ENCODE measurements around the gene ASPG.

ASPG gene

DNA sequence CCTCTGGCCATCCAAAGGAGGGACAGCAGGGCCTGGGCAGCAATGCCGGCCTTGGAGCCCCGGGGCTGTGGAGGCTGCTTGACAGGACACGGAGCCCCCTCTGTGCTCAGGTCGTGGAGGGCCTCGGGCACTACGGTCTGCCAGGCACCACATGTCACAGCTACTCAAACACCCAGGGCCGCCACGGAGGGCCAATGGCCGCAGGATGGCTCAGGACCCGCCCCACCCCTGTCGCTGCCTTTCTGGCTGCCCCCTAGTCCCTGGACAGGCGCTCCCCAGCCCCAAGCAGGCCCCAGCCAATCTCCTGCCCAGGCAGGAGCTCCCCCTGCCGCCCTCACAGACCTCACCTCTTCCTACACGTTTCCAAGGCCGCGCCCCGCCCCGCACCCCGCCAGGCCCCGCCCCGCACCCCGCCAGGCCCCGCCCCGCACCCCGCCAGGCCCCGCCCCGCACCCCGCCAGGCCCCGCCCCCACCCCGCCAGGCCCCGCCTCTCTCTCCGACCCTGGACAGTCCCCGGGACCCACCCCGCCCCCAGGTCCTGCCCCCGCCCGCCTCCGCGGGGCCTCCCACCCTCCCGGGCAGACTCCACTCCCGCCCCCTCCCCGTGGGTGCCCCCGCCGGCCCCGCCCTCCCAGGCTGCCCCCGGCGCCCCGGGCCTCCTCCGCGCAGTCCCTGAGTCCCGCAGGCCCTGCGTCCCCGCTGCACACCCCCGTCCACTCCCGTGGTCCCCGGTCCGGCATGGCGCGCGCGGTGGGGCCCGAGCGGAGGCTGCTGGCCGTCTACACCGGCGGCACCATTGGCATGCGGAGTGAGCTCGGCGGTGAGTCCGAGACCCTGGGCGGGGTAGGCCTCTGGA is at the start of gene ASPG:
Gene ASPG, plus strand, starts transcription at position 669 of the 857 bp plus-strand sequence. Its CDS starts 71 bp downstream, at position 740.
- DNase-seq (ENCODE audit: low spot score): no peak

DNA sequence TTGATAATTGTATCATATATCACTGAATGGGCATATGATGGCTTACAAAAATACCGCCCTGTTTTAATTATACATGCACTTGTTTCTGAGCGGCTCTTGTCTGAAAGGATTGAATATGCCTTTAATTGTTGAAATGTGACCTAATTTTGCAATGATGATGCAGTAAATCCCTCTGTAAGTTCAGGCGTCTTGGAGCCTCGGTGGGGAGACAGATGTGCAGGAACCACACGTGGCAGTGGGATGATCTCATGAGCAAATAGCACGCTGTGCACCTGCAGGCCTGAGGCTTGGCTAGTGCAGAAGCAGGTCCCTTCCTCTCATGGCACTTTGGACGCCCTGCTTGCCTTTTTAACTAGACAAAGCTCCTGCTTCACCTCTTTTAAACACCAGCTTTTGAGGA is 49.3 kb upstream of the ASPG start:
- no peak for DNase-seq (ENCODE audit: low spot score)

- DNase-seq (ENCODE audit: low spot score): no peak
Observed at GRCh38 chr14:104037074-104037473, 48.4 kb upstream of the ASPG start.

DNA sequence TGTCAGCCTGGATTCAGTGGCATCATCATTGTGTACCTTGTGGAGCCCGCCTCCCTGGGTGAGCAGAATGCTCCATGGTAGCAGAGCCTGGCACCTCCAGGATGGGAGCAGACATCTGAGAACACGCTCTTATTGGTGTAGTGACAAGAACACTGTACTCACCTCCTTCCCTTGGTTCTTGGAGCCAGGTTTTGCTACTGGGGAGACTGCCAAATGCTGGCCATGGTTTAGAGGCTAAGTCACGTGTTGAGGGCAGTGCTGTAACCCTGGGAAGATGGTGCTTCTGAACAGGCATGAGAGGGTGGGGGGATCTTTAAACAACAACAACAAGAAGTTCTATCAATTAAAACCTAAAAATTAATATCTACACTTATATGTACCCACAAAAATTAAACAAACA is 47.6 kb upstream of the ASPG start:
- DNase-seq (ENCODE audit: low spot score): no peak

DNA sequence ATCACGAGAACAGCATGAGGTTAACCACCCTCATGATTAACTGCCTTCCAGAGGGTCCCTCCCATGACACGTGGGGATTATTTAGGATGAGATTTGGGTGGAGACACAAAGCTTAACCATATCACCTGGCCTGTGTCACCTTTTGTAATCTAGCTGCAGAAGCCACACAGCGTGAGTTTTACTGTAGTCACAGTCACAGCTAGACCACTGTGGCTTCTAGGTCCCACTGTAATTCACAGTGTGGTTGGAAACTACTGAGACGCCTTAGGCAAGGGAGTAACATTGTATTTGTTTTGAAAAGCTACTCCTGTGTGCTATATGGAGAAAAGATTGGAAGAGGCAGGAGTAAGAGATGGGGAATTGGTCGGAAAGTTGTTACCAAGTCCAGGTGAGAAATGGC is 46.3 kb upstream of the ASPG start:
- DNase-seq (ENCODE audit: low spot score): no peak

- DNase-seq (ENCODE audit: low spot score): no peak
Observed at GRCh38 chr14:104040539-104040938, 45.0 kb upstream of the ASPG start.

DNA sequence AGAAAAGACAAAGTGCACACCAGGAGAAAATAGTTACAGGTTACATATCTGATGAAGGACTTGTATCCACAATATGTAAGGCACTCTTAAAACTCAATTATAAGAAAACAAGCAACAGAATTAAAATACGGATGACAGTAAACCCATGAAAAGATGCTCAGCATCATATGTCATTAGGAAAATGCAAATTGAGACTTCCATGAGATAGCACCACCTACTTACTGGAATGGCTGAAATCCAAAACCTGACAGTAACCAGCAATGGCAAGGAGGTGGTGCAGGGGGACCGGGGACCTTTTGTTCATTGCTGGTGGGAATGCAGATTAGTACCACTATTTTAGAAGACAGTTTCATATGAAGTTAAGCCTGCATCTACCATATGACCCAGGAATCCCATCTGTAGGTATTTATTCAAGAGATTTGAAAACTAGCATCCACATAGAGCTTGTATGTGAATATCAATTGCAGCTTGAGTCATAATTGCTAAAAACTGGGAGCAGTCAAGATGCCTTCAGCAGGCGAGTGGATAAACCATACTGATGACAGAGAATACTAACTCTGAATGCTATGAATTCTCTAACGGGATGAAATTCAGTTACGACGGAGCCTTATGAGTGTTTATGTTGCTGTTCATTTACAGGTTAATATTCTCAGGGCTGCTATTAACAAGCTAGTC is 43.9 kb upstream of the ASPG start:
- no peak for DNase-seq (ENCODE audit: low spot score)

DNA sequence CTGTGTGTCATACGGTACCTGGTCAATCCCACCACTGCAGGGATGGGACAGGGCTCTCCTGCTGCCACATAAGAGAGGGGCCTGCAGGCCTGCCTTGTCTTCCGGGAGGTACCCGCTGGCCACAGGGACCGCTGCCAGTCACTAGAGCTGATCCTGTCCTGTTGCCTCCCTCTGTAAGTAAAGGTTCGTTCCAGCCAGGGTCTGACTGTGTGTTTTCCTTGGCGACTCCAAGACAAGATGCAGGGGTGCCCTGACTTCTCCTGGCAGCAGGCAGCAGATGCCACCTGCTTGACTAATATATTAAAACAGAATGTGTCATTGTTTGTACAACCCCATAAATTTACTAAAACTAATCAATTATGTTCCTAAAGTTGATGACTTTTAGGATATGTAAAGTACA is 41.5 kb upstream of the ASPG start:
- no peak for DNase-seq (ENCODE audit: low spot score)

- no peak for DNase-seq (ENCODE audit: low spot score)
Observed at GRCh38 chr14:104047761-104048160, 37.7 kb upstream of the ASPG start.

DNA sequence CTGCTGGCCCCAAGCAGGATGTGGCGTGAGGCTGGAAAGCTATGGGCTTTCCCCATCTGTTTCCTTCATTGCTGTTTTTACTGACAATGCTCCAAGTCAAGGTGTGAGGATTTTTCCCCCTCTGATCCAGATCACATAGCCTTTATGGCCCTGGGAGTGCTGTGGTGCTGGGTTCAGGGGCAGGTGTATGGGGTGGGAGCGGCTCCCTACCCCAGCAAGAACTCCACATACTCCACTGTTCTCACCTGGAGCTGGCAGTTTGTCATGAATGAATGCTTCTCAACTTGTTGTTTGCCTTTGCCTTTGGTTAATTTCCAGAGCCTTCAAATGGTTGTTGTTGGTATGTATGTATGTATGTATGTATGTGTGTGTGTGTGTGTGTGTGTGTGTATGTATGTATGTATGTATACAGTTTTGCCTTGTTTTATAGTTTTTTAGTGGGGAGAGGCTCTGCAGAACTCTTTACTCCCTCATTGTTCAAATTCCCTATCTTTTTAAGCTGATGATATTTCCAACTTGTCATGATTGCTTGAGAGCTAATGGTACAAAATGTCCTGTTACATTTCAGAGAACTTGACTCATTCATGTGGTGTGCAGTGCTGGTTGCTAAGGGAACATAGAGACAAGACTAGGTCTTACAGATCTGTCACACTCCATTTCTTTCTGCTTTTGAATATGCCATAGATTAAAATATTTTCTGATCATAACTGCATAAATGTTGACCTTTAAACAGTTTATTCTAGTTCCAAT is 36.6 kb upstream of the ASPG start:
- no peak for DNase-seq (ENCODE audit: low spot score)

- no peak for DNase-seq (ENCODE audit: low spot score)
Observed at GRCh38 chr14:104049576-104050240, 35.8 kb upstream of the ASPG start.

DNA sequence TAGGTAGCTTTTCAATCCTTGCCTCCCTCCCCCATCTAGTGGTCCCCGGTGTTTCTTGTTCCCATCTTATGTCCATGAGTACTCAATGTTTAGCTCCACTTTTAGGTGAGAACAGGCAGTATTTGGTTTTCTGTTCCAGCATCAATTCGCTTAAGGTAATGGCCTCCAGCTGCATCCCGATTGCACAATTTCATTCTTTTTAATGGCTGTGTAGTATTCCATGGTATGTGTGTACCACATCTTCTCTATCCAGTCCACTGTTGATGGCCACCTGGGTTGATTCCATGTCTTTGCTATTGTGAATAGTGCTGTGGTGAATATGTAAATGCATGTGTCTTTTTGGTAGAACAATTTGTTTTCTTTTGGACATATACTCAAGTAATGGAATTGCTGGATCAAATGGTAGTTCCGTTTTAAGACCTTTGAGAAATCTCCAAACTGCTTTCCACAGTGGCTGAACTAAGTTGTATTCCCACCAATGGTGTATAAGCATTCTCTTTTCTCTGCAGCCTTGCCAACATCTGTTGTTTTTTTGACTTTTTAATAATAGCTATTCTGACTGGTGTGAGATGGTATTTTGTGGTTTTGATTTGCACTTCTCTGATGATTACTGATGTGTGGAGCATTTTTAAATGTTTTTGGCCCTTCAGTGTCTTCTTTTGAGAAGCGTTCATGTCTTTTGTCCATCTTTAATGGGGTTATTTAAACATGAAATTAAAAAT is 34.2 kb upstream of the ASPG start:
- no peak for DNase-seq (ENCODE audit: low spot score)

GRCh38 chr14:104054222-104054905 is 31.1 kb upstream of the ASPG start:
- no peak for DNase-seq (ENCODE audit: low spot score)

- DNase-seq (ENCODE audit: low spot score): no peak
Observed at GRCh38 chr14:104062281-104062680, 23.2 kb upstream of the ASPG start.

DNA sequence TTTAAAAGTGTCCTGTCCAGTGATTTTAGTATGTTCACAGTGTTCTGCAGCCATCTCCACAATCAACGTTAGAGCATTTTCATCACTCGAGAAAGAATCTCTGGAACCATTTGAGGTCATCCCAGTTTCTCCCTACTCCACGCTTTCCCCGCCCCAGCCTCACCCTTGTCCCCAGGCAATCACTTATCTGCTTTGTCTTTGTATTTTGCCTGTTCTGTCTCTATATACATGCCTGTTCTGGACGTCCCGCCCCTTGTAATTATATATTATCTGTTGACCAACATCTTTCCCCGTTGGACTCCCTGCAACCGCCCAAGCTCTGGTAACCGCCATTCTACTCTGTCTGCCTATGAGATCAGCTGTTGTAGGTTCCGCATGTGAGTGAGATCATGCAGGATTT is 21.5 kb upstream of the ASPG start:
- no peak for DNase-seq (ENCODE audit: low spot score)

DNA sequence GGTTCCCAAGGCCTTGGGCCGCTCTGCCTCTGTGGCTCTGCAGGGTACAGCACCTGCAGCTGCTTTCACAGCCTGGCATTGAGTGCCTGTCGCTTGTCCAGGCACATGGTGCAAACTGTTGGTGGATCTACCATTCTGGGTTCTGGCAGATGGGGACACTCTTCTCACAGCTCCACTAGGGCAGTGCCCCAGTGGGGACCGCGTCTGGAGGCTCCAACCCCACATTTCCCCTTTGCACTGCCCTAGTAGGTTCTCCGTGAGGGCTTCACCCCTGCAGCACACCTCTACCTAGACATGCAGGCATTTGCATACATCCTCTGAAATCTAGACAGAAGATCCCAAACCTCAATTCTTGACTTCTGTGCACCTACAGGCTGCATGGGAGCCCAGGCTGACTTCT is 19.2 kb upstream of the ASPG start:
- no peak for DNase-seq (ENCODE audit: low spot score)

DNA sequence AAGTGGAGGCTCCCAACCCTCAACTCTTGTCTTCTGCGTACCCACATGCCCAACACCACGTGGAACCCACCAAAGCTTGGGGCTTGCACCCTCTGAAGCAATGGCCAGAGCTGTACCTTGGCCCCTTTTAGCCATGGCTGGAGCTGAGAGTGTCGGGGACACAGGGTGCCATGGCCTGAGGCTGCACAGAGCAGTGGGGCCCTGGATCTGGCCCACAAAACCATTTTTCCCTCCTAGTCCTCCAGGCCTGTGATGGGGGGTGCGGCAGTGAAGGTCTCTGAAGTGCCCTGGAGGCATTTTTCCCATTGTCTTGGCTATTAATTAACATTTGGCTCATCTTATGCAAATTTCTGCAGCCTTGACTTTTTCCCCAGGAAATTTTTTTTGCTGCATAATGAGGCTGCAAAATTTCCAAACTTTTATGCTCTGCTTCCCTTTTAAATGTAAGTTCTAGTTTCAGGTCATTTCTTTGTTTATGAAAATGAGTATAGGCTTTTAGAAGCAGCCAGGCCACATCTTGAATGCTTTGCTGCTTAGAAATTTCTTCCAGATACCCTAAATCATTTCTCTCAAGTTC is 18.7 kb upstream of the ASPG start:
- DNase-seq (ENCODE audit: low spot score): no peak

DNA sequence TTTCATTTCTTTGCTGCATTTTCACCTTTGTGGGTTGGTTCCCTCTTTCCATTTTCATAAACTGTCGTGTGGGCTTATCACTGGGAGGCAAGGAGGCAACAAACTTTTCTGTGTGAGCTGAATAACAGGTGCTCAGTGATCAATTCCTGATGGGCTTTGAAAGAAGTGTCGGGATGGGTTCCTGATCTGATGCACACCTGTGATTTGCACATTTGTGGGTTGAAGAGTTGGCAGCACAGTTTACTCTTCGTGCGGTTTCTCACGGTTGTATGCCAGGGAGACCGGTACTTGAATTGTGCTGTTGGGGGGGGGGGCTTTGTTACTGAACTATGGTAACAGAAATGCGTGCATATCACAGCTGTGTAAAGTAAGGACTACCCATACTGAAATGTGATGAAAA is 16.0 kb upstream of the ASPG start:
- DNase-seq (ENCODE audit: low spot score): no peak

- DNase-seq (ENCODE audit: low spot score): no peak
Observed at GRCh38 chr14:104072586-104072985, 12.9 kb upstream of the ASPG start.

- DNase-seq (ENCODE audit: low spot score): no peak
Observed at GRCh38 chr14:104073764-104074163, 11.7 kb upstream of the ASPG start.

Data from CD4-positive, alpha-beta T cell treated with Interleukin-6 at 100 ng/mL for 8 hours (primary cell).